NCI-H2227 (cell line): ENCODE results near the gene RBX1.
"Not testable (repeated sequence)": the region's sequence is repeated elsewhere in the genome, so short reads cannot be mapped to it uniquely, and the experiment has no call there.

Experiments
- DNase-seq: peaks from one replicate; lab custom pipeline; 2025; ENCODE audit not compliant: unreplicated experiment; lab: John Stamatoyannopoulos, UW

Gene RBX1

DNA sequence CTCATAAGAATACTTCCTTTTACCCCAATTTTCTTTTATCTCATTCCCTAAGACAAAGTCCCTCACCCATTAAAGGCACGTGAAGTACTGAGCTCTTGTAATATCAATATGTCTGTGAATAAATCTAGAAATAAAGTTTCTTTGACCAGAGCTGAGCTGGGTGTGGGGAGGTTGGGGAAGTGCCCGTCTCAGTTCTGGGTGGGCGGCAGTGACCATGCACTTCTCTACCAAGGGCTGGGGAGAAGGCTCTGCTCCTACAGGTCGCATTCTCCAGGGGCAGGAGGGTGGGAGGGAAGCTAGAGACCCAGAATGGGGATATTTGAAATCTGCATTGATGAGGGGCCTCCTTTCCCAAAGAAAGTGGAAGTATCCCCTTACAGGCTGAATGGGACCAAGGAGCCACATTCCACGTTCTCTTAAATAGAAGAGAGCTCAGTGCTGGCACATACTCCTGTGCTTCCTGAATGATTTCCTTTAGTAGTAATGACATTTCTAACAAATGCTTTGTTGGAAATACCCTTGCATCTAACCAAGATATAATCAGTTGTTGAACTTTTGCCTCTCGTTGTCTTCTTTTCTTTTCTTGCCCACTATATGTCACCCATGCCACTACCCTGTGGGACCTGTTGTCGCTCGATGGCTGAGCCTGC, 16.1 kb downstream of the RBX1 start:
- DNase-seq, result no peak

DNA sequence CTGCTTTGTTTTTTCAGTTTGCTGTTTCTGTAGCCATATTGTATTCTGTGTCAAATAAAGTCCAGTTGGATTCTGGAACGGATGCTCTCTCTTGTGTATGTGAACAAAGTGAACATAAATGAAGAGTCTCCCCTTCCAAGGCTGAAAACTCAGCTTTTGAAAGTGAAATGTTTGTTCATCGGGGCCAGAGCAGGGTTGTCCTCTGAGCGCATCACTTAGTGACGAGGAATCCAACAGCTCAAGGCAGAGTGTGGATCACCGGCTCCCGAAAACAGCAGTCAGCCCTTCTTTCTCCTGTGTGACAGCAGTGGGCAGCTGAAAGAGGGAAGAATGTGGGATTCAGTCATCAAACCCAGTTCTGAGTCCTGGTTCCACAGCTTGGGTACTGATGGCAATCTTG, 21.4 kb downstream of the RBX1 start:
- DNase-seq, result no peak

DNA sequence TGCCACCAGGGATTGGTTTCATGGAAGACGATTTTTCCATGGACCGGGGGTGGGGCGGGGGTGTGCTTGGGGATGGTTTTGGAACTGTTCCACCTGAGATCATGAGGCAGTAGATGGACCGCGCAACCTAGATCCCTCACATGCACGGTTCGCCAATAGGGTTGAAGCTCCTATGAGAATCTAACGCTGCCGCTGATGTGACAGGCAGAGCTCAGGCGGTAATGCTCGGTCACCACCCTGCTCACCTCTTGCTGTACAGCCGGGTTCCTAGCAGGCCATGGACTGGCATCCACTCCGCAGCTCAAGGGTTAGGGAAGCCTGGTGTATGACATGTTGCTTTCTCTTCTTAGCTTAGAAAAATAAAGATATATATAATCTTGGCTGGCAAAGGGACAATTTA, 22.0 kb downstream of the RBX1 start:
- DNase-seq, result no peak

- DNase-seq, result no peak
Observed at GRCh38 chr22:40975366-40975765, 24.2 kb downstream of the RBX1 start.

- no peak for DNase-seq
Observed at GRCh38 chr22:40976866-40977700, 25.9 kb downstream of the RBX1 start.

DNA sequence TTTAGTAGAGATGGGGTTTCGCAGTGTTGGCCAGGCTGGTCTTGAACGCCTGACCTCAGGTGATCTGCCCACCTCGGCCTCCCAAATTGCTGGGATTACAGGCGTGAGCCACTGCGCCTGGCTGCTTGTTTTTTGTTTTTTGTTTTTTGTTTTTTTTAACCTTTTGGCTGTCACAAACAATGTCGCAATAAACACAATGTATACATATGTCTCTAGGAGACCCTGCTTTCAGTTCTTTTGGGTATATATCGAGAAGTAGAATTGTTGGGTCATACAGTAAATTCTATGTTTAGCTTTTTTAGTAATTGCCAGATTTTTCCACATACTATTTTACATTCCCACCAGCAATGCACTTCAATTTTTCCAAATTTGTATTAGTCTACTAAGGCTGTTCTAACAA, 28.0 kb downstream of the RBX1 start:
- DNase-seq, result no peak

- DNase-seq, result no peak
Observed at GRCh38 chr22:40979871-40980270, 28.7 kb downstream of the RBX1 start.

DNA sequence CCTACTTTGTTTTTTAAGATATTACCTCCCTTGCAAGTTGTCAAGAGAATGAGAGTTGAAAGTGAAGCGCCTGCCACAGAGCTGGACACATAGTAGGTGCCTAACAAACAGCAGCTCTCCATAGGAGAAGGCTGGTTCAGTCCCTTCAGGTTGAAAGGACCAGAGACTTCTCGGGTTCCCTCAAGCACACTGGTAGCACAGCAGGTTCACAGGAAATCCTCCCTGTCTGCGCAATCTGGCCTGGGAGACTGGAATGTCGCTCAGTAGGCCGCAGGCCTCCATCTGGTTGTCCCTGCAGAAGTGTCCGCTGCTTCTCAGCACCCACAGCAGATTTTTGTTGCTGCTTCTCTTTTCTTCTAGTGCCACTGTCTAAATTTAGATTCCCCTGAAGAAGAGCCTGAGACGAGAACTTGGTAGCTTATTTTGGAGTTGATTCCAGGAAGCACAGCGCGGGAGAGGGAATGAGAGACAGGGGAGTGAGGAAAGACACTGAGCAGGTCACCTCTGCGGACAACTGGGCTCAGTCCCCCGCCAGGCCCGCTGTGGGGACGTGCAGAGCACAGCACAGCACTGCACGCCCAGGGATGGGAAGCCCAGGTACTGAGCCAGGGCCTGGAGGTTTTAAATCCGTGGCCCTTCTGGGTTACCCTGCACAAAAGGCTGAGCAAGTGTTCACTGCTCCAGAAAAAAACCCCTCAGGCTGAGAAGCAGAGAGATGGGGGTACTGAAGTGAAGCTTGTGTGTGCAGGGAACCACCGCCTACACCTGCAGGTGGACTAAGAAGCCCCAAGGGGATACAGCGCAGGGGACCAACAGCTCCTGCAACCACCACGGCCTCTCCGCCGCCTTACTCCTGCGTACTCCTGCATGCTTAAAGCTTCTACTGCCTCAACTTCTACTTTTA, 31.6 kb downstream of the RBX1 start:
- DNase-seq, result no peak

DNA sequence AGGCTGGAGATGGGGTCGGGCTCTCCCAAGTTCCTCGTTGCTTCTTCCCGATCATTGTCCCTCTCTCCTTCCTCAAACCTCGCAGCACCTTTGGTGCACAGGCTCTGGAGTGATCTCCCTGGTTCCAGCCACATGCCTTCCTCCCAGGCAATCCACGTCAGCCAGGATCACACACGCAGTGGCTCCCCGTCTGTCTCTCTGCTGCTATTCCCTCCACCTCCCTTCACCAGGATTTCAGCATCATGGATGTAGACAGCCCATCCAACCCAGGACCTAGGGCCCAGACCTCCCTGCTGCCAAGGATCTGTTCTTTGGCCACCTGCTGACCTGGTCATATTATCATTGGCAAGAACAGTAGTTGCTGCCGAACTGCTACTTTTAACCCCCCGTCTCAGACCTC, 40.1 kb downstream of the RBX1 start:
- no peak for DNase-seq

DNA sequence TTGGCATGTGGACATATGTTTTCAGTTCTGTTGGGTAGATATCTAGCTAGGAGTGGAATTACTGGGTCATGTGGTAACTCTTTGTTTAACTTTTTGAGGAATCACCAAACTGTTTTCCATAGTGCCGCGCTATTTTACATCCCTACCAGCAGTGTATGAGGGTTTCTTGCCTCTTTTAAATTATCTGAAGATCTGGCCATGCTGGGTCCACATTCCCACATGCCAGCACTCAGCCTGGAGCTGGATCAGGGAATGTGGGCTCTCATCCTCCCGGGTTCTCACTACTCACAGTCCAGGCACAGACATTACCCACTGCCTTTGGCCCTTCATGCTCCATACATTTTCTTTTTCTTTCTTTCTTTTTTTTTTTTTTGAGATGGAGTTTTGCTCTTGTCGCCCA, 44.6 kb downstream of the RBX1 start:
- DNase-seq, result no peak

GRCh38 chr22:40997520-40997919, 46.3 kb downstream of the RBX1 start:
- no peak for DNase-seq

GRCh38 chr22:41000040-41000565, 48.9 kb downstream of the RBX1 start:
- no peak for DNase-seq

DNA sequence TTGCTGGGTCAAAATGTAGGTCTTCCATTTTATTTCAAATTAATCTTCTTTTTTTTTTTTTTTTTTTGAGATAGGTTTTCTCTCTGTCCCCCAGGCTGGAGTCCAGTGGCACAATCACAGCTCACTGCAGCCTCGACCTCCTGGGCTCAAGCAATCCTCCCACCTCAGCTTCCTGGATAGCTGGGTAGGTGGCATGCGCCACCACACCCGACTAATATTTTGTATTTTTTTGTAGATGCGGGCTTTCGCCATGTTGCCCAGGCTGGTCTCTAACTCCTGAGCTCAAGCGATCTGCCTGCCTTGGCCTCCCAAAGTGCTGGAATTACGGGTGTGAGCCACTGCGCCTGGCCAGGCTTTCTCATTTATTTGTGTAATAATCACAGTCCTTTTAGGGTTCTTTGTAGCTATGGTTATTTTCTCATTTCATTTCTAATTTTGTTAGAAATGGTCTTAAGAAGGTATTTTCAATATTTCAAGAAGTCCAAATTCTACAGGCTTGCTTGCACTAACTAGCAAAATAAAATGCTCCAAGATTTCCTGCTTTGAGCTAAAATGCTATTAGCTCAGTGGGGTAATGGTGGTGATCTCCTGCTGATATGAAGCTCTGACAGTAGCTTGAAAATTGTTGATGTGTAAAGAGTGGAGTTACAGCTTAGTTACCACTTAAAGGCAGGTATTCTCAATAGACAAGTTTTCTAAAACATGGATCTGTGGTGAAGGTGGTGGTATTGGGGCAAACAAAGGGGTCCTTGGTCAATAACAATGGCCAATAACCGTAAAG, 50.0 kb downstream of the RBX1 start:
- peak; percentile 6 for DNase-seq

- DNase-seq, result no peak
Observed at GRCh38 chr22:41001722-41002122, 50.5 kb downstream of the RBX1 start.

GRCh38 chr22:41002386-41002785, 51.2 kb downstream of the RBX1 start:
- not testable (repeated sequence) for DNase-seq

GRCh38 chr22:41003066-41003465, 51.9 kb downstream of the RBX1 start:
- DNase-seq, result no peak

DNA sequence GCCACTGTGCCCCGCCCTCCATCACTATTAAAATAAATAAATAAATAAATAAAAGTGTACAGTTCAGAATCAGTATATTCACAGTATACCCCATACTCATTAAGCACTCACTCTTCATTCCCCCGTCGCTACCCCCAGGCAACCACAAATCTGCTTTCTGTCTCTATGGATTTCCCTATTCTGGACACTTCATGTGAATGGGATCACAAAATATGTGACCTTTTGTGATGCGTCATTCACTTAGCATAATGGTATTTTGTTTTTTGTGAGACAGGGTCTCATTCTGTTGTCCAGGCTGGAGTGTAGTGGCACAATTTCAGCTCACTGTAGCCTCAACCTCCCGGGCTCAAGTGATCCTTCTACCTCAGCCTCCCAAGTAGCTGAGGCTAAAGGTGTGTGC, 52.8 kb downstream of the RBX1 start:
- DNase-seq, result no peak

DNA sequence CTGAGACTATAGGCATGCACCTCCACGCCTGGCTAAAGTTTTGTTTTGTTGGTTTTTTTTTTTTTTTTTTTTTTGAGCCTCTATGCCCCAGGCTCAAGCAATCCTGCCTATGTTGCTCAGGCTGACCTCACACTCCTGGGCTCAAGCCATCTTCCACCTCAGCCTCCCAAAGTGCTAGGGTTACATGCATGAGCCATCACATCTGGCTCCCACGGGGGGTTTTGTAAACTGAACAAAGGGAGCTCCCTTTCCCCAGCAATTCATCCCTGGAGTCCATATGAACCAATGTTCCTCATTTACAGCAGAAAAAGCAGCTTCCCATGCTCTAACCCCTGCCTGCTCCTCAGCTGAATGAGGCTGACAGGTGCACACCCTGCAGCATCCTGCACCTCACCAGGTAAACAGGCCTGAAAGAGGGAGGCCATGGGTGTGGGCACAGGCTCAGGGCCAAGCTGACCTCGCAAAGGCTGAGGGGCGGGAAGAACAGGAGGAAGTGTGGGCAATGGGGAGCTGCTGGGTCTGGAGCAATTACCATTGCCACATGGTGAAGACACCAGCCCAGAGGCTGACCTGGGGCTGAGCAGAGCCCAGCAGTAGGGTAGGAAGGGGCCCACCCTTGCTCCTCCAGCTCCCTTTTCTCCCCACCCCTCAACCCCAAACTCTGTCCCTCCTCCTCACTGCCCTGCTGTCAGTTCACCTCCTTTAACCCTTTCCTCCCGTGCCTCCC, 58.2 kb downstream of the RBX1 start:
- no peak for DNase-seq

GRCh38 chr22:41015003-41015402, 63.8 kb downstream of the RBX1 start:
- no peak for DNase-seq

GRCh38 chr22:41021061-41021612, 70.0 kb downstream of the RBX1 start:
- peak; percentile 18 for DNase-seq
